ENCODE results near the gene EIF4E3.

The EIF4E3 gene

DNA sequence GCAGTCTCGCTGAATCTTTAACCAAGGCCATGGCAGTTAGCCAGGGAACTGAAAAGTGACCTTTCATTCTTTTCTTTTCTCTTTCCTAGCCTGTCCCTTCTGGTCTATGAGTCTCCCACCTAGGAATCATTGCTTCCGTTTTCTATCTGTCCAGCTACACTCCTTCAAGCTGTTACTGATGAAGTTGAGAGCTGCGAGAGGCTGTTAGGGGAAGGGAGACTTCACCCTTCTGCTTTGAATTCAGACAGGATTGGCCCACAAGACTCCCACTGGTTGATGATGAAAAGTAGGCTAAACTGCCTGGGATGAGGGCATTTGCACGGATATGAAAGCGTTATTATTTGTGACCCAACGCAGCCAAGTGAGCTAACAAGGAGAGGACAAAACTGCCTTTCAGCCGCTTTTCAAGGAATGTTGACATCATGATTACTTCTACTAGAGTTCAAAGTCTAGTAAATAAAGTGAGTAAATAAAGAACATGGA is 30.2 kb downstream of the EIF4E3 start:
- POLR2A ChIA-PET (ENCODE audit: low non-redundant PET) = no interaction called here
- CTCF ChIA-PET = interaction anchor here (0.6 kb wide), 1 partner anchor 978 kb away, joined by 3 read pairs; no protein-coding TSS in a partner anchor
- DNase-seq (ENCODE audit: low spot score) = no peak
- no peak overlapping the region for H3K27ac ChIP-seq
- TF ChIP-seq, protein P1, sequence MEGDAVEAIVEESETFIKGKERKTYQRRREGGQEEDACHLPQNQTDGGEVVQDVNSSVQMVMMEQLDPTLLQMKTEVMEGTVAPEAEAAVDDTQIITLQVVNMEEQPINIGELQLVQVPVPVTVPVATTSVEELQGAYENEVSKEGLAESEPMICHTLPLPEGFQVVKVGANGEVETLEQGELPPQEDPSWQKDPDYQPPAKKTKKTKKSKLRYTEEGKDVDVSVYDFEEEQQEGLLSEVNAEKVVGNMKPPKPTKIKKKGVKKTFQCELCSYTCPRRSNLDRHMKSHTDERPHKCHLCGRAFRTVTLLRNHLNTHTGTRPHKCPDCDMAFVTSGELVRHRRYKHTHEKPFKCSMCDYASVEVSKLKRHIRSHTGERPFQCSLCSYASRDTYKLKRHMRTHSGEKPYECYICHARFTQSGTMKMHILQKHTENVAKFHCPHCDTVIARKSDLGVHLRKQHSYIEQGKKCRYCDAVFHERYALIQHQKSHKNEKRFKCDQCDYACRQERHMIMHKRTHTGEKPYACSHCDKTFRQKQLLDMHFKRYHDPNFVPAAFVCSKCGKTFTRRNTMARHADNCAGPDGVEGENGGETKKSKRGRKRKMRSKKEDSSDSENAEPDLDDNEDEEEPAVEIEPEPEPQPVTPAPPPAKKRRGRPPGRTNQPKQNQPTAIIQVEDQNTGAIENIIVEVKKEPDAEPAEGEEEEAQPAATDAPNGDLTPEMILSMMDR (conservative IDR thresholded peaks at IDR 0.05; ENCODE audit: low read depth) = no peak

DNA sequence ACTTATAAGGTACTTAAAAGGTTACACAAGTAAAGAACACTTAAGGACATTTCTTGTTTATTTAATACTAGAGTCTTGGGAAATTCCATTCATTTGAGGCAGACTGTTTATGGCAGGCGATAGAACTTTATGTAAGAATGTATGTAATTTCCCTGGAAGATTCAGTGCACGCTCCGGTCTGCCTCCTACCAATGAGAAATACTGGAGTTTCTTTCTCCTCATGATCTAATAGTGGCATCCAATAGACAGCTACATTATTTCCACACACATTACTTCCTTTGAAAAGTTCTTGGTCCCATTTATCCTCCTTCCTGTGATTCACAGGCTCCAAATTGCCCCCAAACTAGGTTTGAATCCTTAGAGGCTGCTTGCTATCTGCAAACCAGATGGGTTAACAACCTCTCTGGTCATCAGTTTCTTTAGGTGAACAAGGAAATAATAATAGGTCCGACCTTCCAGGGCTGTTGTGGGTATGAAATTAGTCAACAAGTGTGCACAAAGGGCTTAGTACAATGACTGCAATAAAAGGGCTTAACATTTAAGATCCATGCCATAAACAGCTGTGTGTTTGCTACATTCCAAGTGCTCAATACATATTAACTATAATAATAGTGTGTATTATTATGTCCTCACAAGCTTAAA is 30.7 kb downstream of the EIF4E3 start:
- H3K27ac ChIP-seq = no peak overlapping the region
- POLR2A ChIA-PET (ENCODE audit: low non-redundant PET) = no interaction called here
- TF ChIP-seq, protein P1 (conservative IDR thresholded peaks at IDR 0.05; ENCODE audit: low read depth) = no peak
- CTCF ChIA-PET = no interaction called here
- peak; percentile 32 for DNase-seq (ENCODE audit: low spot score)

DNA sequence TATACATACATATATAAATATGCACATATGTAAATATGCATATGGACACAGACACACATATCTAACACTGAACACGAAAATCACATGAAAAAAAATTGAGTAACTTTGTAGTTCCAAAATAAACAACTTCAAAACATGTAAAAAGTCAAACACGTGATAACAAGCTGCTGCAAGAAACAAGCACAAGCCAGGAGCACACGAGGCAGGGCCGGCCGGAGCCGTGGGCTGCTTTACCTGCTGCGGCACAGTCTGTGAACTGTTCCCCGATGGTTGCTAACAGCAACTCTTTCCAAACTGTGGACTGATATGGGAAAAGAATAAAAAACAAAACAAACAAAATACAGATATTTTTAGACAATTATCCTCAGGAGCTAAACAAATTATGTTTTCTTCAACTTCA is 31.6 kb downstream of the EIF4E3 start:
- TF ChIP-seq, protein P1 (conservative IDR thresholded peaks at IDR 0.05; ENCODE audit: low read depth) = no peak
- ChIA-PET CTCF (no interaction called here), POLR2A (ENCODE audit: low non-redundant PET) (no interaction called here)
- DNase-seq (ENCODE audit: low spot score) = no peak
- H3K27ac ChIP-seq = peak overlapping the region; percentile 71

DNA sequence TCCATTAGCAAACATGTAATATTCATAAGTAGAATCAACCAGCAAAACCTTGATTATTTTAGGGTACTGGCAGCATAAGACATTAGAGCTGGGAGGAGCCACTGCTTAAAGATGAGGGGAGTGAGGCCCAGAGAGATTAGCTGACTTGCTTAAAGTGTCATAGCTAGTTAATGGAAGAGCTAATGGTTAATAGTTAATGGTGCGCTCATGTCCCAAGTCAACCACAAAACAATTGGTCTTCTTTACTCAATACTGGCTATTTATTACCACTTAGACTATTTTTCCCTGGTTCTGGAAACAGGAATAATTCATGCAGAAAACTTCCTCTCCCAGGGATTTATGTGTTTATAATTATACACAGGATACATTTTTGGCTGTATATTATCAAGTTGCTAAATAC is 33.1 kb downstream of the EIF4E3 start:
- POLR2A ChIA-PET (ENCODE audit: low non-redundant PET) = no interaction called here
- CTCF ChIA-PET = no interaction called here
- H3K27ac ChIP-seq = no peak overlapping the region
- no peak for DNase-seq (ENCODE audit: low spot score)
- TF ChIP-seq, protein P1 (conservative IDR thresholded peaks at IDR 0.05; ENCODE audit: low read depth) = no peak

DNA sequence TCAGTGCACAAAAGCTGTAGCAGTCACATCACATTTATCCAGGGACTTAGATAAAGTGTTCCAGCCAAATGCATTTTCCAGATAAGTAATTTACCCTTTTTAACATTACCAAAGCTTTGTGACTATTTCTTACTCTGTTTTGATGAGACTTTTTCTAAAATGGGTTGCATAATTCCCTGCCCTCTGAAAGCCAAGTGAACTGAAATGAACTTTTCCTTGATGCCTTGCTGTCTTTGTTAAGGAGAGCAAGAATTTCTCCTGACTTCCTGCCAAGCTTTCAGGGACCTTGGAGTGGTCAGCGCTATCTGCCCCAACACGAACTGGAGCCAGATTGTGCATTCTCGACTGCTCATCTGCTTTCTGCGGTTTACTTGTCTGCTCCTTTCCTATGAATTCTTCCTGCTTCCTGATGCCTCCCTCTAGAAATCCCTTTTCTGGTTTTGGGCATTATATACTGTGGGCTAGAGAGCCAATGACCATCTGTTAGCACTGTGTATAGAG is 34.8 kb downstream of the EIF4E3 start:
- H3K27ac ChIP-seq = peak overlapping the region; percentile 45; the same call in 1 of the 2 replicates
- POLR2A ChIA-PET (ENCODE audit: low non-redundant PET) = no interaction called here
- TF ChIP-seq, protein P1 (conservative IDR thresholded peaks at IDR 0.05; ENCODE audit: low read depth) = no peak
- CTCF ChIA-PET = interaction anchor here (0.5 to 0.6 kb wide), 2 partner anchors 984 to 1197 kb away, joined by 3 read pairs; no protein-coding TSS in a partner anchor
- DNase-seq (ENCODE audit: low spot score) = peak; percentile 51

DNA sequence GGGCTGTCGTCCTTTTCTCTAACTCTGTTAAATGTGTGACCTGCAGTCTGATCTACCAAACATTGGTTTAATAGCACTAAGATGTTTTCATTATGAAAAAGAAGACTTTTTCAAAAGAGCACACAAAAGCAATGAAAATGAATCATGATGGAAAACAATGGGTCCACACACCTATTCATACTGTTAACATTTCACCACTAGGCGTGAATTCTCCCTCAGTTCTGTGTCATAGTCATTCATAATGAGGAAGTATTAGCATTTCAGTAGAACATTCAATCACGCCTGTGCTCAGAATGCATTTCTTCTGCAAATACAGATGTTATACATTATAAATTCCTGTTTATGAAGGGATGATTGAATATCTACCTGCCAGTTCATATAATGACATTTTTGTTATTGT is 35.9 kb downstream of the EIF4E3 start:
- ChIA-PET CTCF (interaction anchor here (0.7 kb wide), 1 partner anchor 553 kb away, joined by 3 read pairs; no protein-coding TSS in a partner anchor), POLR2A (ENCODE audit: low non-redundant PET) (no interaction called here)
- TF ChIP-seq, protein P1 (conservative IDR thresholded peaks at IDR 0.05; ENCODE audit: low read depth) = no peak
- no peak overlapping the region for H3K27ac ChIP-seq
- peak; percentile 42 for DNase-seq (ENCODE audit: low spot score)
